ENCODE data around the gene NLRP3. TPM values are rescaled to one million over a fixed set of nuclear protein-coding genes. Genes with fewer than 3 reads are reported as not detected.
"Not testable (repeated sequence)": the region's sequence is repeated elsewhere in the genome, so short reads cannot be mapped to it uniquely, and the experiment has no call there.

NLRP3 gene
- total and polyA plus RNA-seq, 4 donors: 0.28 to 1.9 (median 0.61) TPM

- Histone ChIP-seq H3K4me3 (ENCODE audit: low read depth in 1 of 3, low read length in 3 of 3) (no peak overlapping the region), H3K9me3 (ENCODE audit: control insufficient read depth in 4 of 4, low read length in 3 of 4) (no peaks in the 10 kb centered on the region), H3K4me1 (ENCODE audit: control insufficient read depth in 4 of 4, insufficient read depth in 4 of 4, low read length in 3 of 4) (peaks cover 0 to 3% (median 0%) of the 10 kb centered on the region in 4 donors), H3K36me3 (ENCODE audit: control insufficient read depth in 4 of 4, insufficient read depth in 3 of 4, low read depth in 1 of 4, low read length in 3 of 4) (no peaks in the 10 kb centered on the region), H3K9ac (ENCODE audit: low read depth in 1 of 2, low read length in 2 of 2) (no peak overlapping the region), H3K27me3 (ENCODE audit: control insufficient read depth in 4 of 4, insufficient read depth in 4 of 4, low read length in 3 of 4) (no peaks in the 10 kb centered on the region), H3K27ac (ENCODE audit: low read depth in 1 of 2, low read length in 2 of 2) (no peak overlapping the region)
- no peak for DNase-seq (ENCODE audit: low spot score)
- TF ChIP-seq YY1 (IDR thresholded peaks at IDR 0.05) (no peak), REST (IDR thresholded peaks at IDR 0.05) (no peak), CTCF (IDR thresholded peaks at IDR 0.05; ENCODE audit: low read depth, low read length, missing input control) (no peak), JUND (IDR thresholded peaks at IDR 0.05) (no peak)
- WGBS: 95% methylated on average over 4 of the region's 4 CpGs
Measured at GRCh38 chr1:247390996-247391395, 25.0 kb upstream of the NLRP3 start.

GRCh38 chr1:247392088-247392487 lies 23.9 kb upstream of the NLRP3 start:
- Histone ChIP-seq H3K9me3 (ENCODE audit: control insufficient read depth in 4 of 4, low read length in 3 of 4) (no peaks in the 10 kb centered on the region), H3K36me3 (ENCODE audit: control insufficient read depth in 4 of 4, insufficient read depth in 3 of 4, low read depth in 1 of 4, low read length in 3 of 4) (no peaks in the 10 kb centered on the region), H3K4me1 (ENCODE audit: control insufficient read depth in 4 of 4, insufficient read depth in 4 of 4, low read length in 3 of 4) (peaks cover 0 to 3% (median 0%) of the 10 kb centered on the region in 4 donors), H3K27ac (ENCODE audit: low read depth in 1 of 2, low read length in 2 of 2) (no peak overlapping the region), H3K9ac (ENCODE audit: low read depth in 1 of 2, low read length in 2 of 2) (no peak overlapping the region), H3K4me3 (ENCODE audit: low read depth in 1 of 3, low read length in 3 of 3) (no peak overlapping the region), H3K27me3 (ENCODE audit: control insufficient read depth in 4 of 4, insufficient read depth in 4 of 4, low read length in 3 of 4) (no peaks in the 10 kb centered on the region)
- TF ChIP-seq MAX (IDR thresholded peaks at IDR 0.05) (no peak), RXRA (IDR thresholded peaks at IDR 0.05) (no peak), GABPA (IDR thresholded peaks at IDR 0.05 in 1 of 2, conservative IDR thresholded peaks at IDR 0.05 in 1 of 2) (no peak), HNF4A (conservative IDR thresholded peaks at IDR 0.05) (no peak), YY1 (IDR thresholded peaks at IDR 0.05) (no peak), FOXA2 (IDR thresholded peaks at IDR 0.05) (no peak), NR2F2 (IDR thresholded peaks at IDR 0.05) (no peak), HNF4G (IDR thresholded peaks at IDR 0.05) (no peak), EGR1 (IDR thresholded peaks at IDR 0.05; ENCODE audit: low read depth in 2 of 2) (no peak), RAD21 (IDR thresholded peaks at IDR 0.05) (no peak), JUND (IDR thresholded peaks at IDR 0.05) (no peak), SP1 (IDR thresholded peaks at IDR 0.05) (no peak), REST (IDR thresholded peaks at IDR 0.05) (no peak), ATF3 (IDR thresholded peaks at IDR 0.05) (no peak)
- DNase-seq (ENCODE audit: low spot score): no peak
- WGBS: 80% methylated on average over 1 of the region's 1 CpG

GRCh38 chr1:247395075-247395474 lies 20.9 kb upstream of the NLRP3 start:
- H3K27me3 ChIP-seq (ENCODE audit: control insufficient read depth in 4 of 4, insufficient read depth in 4 of 4, low read length in 3 of 4); H3K27ac ChIP-seq (ENCODE audit: low read depth in 1 of 2, low read length in 2 of 2): not testable (repeated sequence)
- WGBS: 79% methylated on average over 8 of the region's 8 CpGs

More at GRCh38 chr1:247395075-247395474, 20.9 kb upstream of the NLRP3 start:
- not testable (repeated sequence) for H3K9me3 ChIP-seq (ENCODE audit: control insufficient read depth in 4 of 4, low read length in 3 of 4); H3K36me3 ChIP-seq (ENCODE audit: control insufficient read depth in 4 of 4, insufficient read depth in 3 of 4, low read depth in 1 of 4, low read length in 3 of 4); H3K4me3 ChIP-seq (ENCODE audit: low read depth in 1 of 3, low read length in 3 of 3); H3K9ac ChIP-seq (ENCODE audit: low read depth in 1 of 2, low read length in 2 of 2); DNase-seq (ENCODE audit: low spot score); H3K4me1 ChIP-seq (ENCODE audit: control insufficient read depth in 4 of 4, insufficient read depth in 4 of 4, low read length in 3 of 4)
